ENCODE data around the gene KIF16B. TPM values are rescaled to one million over a fixed set of nuclear protein-coding genes. Genes with fewer than 3 reads are reported as not detected.

Gene KIF16B
- total RNA-seq, 1 experiment from 2014 or later, result 15.8 TPM

DNA sequence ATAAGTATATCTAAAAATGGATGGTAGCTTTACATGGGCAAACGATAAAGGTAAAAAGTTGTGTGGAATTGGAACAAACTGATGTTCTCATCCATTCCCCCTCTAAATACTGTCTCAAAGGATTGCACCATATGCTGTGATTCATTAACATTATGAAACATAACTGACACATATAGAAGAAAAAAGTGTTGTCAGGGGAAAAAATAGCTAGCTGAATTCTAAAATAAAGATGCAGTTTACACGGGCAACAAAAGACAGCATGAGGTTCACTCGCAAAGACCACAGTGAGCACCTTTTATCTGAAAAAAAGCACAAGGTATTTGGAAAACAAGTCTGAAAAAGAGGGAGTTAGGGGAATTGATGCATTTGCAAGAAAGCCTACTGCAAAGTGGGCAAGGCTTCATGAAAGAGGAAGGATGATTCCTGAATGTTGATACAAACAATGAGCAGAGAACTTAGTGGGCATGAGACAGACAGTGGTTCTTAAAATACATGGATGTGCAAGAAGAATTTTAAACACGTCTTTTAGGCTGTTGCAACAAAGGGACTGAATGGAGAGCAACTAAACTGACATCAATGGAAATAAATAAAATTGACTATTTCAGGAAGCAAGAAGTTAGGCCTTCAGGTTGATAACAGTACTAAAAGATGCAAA lies 280.9 kb downstream of the KIF16B start:
- BruUV-seq (replicated peaks), result no TSS peak

DNA sequence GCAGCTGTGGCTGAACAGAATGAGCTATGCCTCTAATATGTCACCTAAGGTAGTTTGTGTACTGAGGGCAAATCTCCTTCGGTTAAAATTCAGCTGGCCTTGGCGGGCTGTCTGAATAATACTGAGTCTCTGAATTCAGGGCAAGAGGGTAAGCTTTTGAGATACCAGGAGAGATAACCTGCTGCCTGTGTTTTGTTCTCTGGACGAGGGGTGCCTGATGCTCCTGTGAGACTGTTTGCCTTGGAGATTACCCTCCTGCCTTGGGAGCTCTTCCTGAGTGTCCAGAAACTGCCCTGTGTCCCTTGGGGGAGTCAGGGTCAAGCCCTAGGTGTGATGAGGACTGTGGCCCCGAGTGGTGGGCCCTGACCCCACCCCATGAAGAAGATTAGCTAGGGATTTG lies 282.9 kb downstream of the KIF16B start:
- POLR2A ChIA-PET, result interaction anchor here (0.5 kb wide), 1 partner anchor 30 kb away, joined by 3 read pairs; no protein-coding TSS in a partner anchor
- intact Hi-C loops (cut with micrococcal nuclease), result no loop called here
- no peak overlapping the region for H3K27ac Mint-ChIP-seq (ENCODE audit: low read depth, unreplicated experiment)

More for the DNA sequence above, 280.9 kb downstream of the KIF16B start:
- intact Hi-C loops (cut with micrococcal nuclease), result no loop called here
- ChIA-PET CTCF (interaction anchor here (0.6 to 1.5 kb wide), 6 partner anchors 12 to 492 kb away, joined by 3 to 5 read pairs (median 4); no protein-coding TSS in a partner anchor), POLR2A (interaction anchor here (0.6 to 0.7 kb wide), 2 partner anchors 30 to 49 kb away, joined by 3 to 5 read pairs; no protein-coding TSS in a partner anchor)
- H3K36me3 Mint-ChIP-seq (ENCODE audit: insufficient read depth, unreplicated experiment), result no peaks in the 10 kb centered on the region
- H3K4me3 Mint-ChIP-seq (ENCODE audit: unreplicated experiment), result no peak overlapping the region
- no peaks in the 10 kb centered on the region for H3K9me3 Mint-ChIP-seq (ENCODE audit: unreplicated experiment)
- peak; percentile 54 for DNase-seq (ENCODE audit: unreplicated experiment)
- H3K27ac Mint-ChIP-seq (ENCODE audit: low read depth, unreplicated experiment), result no peak overlapping the region
- H3K4me1 Mint-ChIP-seq (ENCODE audit: insufficient read depth, unreplicated experiment), result no peaks in the 10 kb centered on the region
- no peaks in the 10 kb centered on the region for H3K27me3 Mint-ChIP-seq (ENCODE audit: insufficient read depth, unreplicated experiment)
- TF ChIP-seq, protein P1, sequence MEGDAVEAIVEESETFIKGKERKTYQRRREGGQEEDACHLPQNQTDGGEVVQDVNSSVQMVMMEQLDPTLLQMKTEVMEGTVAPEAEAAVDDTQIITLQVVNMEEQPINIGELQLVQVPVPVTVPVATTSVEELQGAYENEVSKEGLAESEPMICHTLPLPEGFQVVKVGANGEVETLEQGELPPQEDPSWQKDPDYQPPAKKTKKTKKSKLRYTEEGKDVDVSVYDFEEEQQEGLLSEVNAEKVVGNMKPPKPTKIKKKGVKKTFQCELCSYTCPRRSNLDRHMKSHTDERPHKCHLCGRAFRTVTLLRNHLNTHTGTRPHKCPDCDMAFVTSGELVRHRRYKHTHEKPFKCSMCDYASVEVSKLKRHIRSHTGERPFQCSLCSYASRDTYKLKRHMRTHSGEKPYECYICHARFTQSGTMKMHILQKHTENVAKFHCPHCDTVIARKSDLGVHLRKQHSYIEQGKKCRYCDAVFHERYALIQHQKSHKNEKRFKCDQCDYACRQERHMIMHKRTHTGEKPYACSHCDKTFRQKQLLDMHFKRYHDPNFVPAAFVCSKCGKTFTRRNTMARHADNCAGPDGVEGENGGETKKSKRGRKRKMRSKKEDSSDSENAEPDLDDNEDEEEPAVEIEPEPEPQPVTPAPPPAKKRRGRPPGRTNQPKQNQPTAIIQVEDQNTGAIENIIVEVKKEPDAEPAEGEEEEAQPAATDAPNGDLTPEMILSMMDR (IDR thresholded peaks at IDR 0.05; ENCODE audit: unreplicated experiment), result no peak

DNA sequence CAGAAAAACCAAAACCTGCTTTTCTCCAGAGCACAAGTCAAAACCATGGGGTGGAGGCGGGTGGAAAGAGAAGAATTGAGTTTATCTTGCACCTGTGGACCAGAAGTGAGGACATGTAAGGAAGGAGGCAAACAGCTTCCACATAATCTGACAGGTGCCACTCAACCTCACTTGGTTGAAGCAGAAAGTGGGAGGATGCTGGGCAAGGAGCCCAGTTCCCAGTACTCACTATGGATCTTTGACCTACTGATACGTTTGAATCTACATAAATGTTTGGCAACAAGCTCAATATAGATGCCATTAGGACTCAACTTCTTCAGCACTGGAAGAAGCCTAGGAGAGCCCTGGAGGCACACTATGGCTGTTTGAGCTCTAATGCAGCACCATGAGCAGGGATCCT lies 285.5 kb downstream of the KIF16B start:
- H3K36me3 Mint-ChIP-seq (ENCODE audit: insufficient read depth, unreplicated experiment), result no peaks in the 10 kb centered on the region
- TF ChIP-seq, protein P1 (IDR thresholded peaks at IDR 0.05; ENCODE audit: unreplicated experiment), result no peak
- H3K27ac Mint-ChIP-seq (ENCODE audit: low read depth, unreplicated experiment), result no peak overlapping the region
- DNase-seq (ENCODE audit: unreplicated experiment), result no peak
- no peaks in the 10 kb centered on the region for H3K9me3 Mint-ChIP-seq (ENCODE audit: unreplicated experiment)
- no peaks in the 10 kb centered on the region for H3K4me1 Mint-ChIP-seq (ENCODE audit: insufficient read depth, unreplicated experiment)
- BruUV-seq (replicated peaks), result no TSS peak
- no peaks in the 10 kb centered on the region for H3K27me3 Mint-ChIP-seq (ENCODE audit: insufficient read depth, unreplicated experiment)
- H3K4me3 Mint-ChIP-seq (ENCODE audit: unreplicated experiment), result no peak overlapping the region
- CTCF ChIA-PET, result interaction anchor here (0.9 to 1.3 kb wide), 2 partner anchors 9 to 154 kb away, joined by 3 to 4 read pairs; no protein-coding TSS in a partner anchor
- POLR2A ChIA-PET, result interaction anchor here (0.6 kb wide), 1 partner anchor 711 kb away, joined by 3 read pairs; no protein-coding TSS in a partner anchor
- intact Hi-C loops (cut with micrococcal nuclease), result no loop called here

More for the DNA sequence above, 282.9 kb downstream of the KIF16B start:
- Mint-ChIP-seq H3K9me3 (ENCODE audit: unreplicated experiment) (no peaks in the 10 kb centered on the region), H3K36me3 (ENCODE audit: insufficient read depth, unreplicated experiment) (no peaks in the 10 kb centered on the region), H3K4me3 (ENCODE audit: unreplicated experiment) (no peak overlapping the region), H3K4me1 (ENCODE audit: insufficient read depth, unreplicated experiment) (no peaks in the 10 kb centered on the region), H3K27me3 (ENCODE audit: insufficient read depth, unreplicated experiment) (no peaks in the 10 kb centered on the region)
- TF ChIP-seq, protein P1 (IDR thresholded peaks at IDR 0.05; ENCODE audit: unreplicated experiment), result no peak
- BruUV-seq (replicated peaks), result no TSS peak
- CTCF ChIA-PET, result interaction anchor here (1.2 kb wide), 1 partner anchor 185 kb away, joined by 3 read pairs; no protein-coding TSS in a partner anchor
- DNase-seq (ENCODE audit: unreplicated experiment), result no peak

DNA sequence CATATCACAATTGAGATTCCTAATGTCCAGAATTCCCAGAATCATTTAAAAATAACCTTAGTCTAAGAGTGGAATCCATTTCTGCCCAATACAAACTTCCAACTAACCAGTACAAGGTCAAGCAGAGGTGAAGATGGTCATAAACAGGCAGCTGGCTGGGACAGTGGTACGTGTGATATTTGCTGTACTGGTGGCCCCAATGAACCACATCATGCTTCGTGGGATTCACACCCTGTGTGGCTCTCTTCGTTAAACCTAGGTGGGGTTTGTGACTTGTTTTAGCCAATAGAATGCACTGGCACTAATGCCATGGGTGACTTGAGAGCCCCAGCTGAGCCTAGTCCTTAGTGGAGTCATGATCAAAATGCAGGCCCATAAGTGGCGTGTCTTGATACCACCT lies 286.6 kb downstream of the KIF16B start:
- CTCF ChIA-PET, result interaction anchor here (0.5 kb wide), 1 partner anchor 332 kb away, joined by 3 read pairs; no protein-coding TSS in a partner anchor

More for the DNA sequence above, 286.6 kb downstream of the KIF16B start:
- no peak for DNase-seq (ENCODE audit: unreplicated experiment)
- POLR2A ChIA-PET, result no interaction called here
- Mint-ChIP-seq H3K9me3 (ENCODE audit: unreplicated experiment) (no peaks in the 10 kb centered on the region), H3K4me1 (ENCODE audit: insufficient read depth, unreplicated experiment) (no peaks in the 10 kb centered on the region), H3K36me3 (ENCODE audit: insufficient read depth, unreplicated experiment) (no peaks in the 10 kb centered on the region), H3K27ac (ENCODE audit: low read depth, unreplicated experiment) (no peak overlapping the region), H3K27me3 (ENCODE audit: insufficient read depth, unreplicated experiment) (no peaks in the 10 kb centered on the region), H3K4me3 (ENCODE audit: unreplicated experiment) (no peak overlapping the region)
- no TSS peak for BruUV-seq (replicated peaks)
- intact Hi-C loops (cut with micrococcal nuclease), result no loop called here
- TF ChIP-seq, protein P1 (IDR thresholded peaks at IDR 0.05; ENCODE audit: unreplicated experiment), result no peak

All from MCF 10A (cell line).